Mesothelial cell of epicardium (in vitro differentiated cells): ENCODE measurements around the gene TMPRSS13. TPM values are rescaled to one million over a fixed set of nuclear protein-coding genes. Genes with fewer than 3 reads are reported as not detected.

Experiments used
- DNase-seq, 2 experiments: peaks; one replicate each; pipeline ENCODE4 v3.0.0; 2021; ENCODE audit warnings: low spot score in 2 of 2; ENCODE audit not compliant: unreplicated experiment in 2 of 2
- H3K27ac Mint-ChIP-seq: 2 replicates; pipeline ENCODE4 v1.8.0; 2021; ENCODE audit warnings: mixed read lengths
- H3K27me3 Mint-ChIP-seq: 2 replicates; pipeline ENCODE4 v1.8.0; 2021; ENCODE audit warnings: low read depth, mixed read lengths
- H3K36me3 Mint-ChIP-seq: 2 replicates; pipeline ENCODE4 v1.8.0; 2021; ENCODE audit warnings: mixed read lengths
- H3K4me1 Mint-ChIP-seq: 2 replicates; pipeline ENCODE4 v1.8.0; 2021; ENCODE audit warnings: mixed read lengths
- H3K4me3 Mint-ChIP-seq: 2 replicates; pipeline ENCODE4 v1.8.0; 2021; ENCODE audit warnings: mild to moderate bottlenecking, moderate library complexity, mixed read lengths
- H3K9me3 Mint-ChIP-seq: 2 replicates; pipeline ENCODE4 v1.8.0; 2021; ENCODE audit warnings: mixed read lengths
- CTCF ChIP-seq: fragments of 200-600 bp; sonication (generic); IDR thresholded peaks from one replicate; pipeline ENCODE4 v1.5.0; 2021; ENCODE audit warnings: antibody characterized with exemption; ENCODE audit not compliant: unreplicated experiment
- total RNA-seq: library from RNA; stranded (reverse); gene quantifications from 3 replicates; pipeline ENCODE4 v1.2.1, GENCODE V29; 2021

TMPRSS13 gene
- total RNA-seq, 1 donor from 2014 or later: 10.4 TPM

- Mint-ChIP-seq H3K36me3 (no peaks in the 10 kb centered on the region), H3K27me3 (peaks cover 49% of the 10 kb centered on the region), H3K4me3 (no peak overlapping the region), H3K27ac (no peak overlapping the region), H3K9me3 (no peaks in the 10 kb centered on the region), H3K4me1 (peaks cover 3% of the 10 kb centered on the region)
- TF ChIP-seq CTCF: no peak
- DNase-seq: no peak
Observed at GRCh38 chr11:117973503-117973860, 44.3 kb upstream of the TMPRSS13 start.

GRCh38 chr11:117972629-117973502 lies 43.7 kb upstream of the TMPRSS13 start:
- no peaks in the 10 kb centered on the region for H3K36me3 Mint-ChIP-seq
- TF ChIP-seq CTCF: no peak
- peaks cover 3% of the 10 kb centered on the region for H3K4me1 Mint-ChIP-seq
- H3K4me3 Mint-ChIP-seq: no peak overlapping the region
- H3K27me3 Mint-ChIP-seq: peaks cover 53% of the 10 kb centered on the region
- H3K9me3 Mint-ChIP-seq: no peaks in the 10 kb centered on the region
- no peak overlapping the region for H3K27ac Mint-ChIP-seq
- peak in 1 of 2 experiments; percentile 19 for DNase-seq

- H3K36me3 Mint-ChIP-seq: no peaks in the 10 kb centered on the region
- H3K27ac Mint-ChIP-seq: no peak overlapping the region
- no peak overlapping the region for H3K4me3 Mint-ChIP-seq
Observed at GRCh38 chr11:117972044-117972443, 42.8 kb upstream of the TMPRSS13 start.

GRCh38 chr11:117970400-117971024 lies 41.3 kb upstream of the TMPRSS13 start:
- Mint-ChIP-seq H3K4me1 (peaks cover 3% of the 10 kb centered on the region), H3K36me3 (no peaks in the 10 kb centered on the region), H3K4me3 (no peak overlapping the region), H3K9me3 (no peaks in the 10 kb centered on the region), H3K27me3 (peaks cover 55% of the 10 kb centered on the region), H3K27ac (no peak overlapping the region)
- DNase-seq: no peak
- no peak for TF ChIP-seq CTCF

More at GRCh38 chr11:117972044-117972443, 42.8 kb upstream of the TMPRSS13 start:
- H3K9me3 Mint-ChIP-seq: no peaks in the 10 kb centered on the region
- TF ChIP-seq CTCF: no peak
- H3K4me1 Mint-ChIP-seq: peaks cover 3% of the 10 kb centered on the region
- H3K27me3 Mint-ChIP-seq: peaks cover 50% of the 10 kb centered on the region
- DNase-seq: no peak

DNA sequence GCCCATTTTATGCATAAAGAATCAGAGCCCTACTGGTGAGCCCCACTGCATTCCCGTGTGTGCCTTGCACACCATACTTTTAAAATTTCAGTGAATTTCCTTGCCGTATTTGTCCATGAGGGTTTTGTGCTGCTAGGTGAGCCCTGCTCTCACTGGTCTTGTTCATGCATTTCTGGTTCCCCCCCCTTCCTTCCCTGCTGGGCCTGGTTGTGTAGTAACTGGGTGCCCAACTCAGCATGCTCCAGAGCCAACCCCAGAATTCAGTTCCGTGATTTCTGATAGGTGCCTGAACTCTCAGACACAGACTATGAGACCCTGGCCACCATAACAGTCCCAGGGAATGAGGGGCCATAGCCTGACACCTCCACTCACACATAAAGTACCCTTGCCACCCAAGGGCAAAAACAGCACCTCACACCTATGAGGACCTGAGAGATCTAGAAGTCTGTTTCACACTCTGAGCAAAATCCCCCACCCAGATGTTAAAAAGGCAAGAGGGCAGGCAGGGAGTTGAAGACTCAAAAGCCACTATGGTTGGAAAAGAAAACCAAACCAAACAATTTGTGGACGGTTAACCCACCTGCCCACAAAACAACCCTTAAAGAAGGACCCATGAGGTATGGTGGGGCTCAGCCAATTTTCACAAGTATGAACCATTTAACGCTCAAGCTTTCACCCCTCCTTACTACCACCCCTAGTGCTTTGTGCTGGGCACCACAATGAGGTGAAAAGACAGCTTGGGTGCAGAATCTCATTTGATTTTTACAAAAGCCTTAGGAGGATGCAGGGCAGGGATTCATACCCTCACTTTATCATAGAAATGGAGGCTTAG lies 40.2 kb upstream of the TMPRSS13 start:
- H3K27ac Mint-ChIP-seq: no peak overlapping the region
- peaks cover 55% of the 10 kb centered on the region for H3K27me3 Mint-ChIP-seq
- H3K9me3 Mint-ChIP-seq: no peaks in the 10 kb centered on the region
- DNase-seq: peak in 1 of 2 experiments; percentile 6
- no peak overlapping the region for H3K4me3 Mint-ChIP-seq
- TF ChIP-seq CTCF: no peak
- H3K4me1 Mint-ChIP-seq: peaks cover 3% of the 10 kb centered on the region
- H3K36me3 Mint-ChIP-seq: no peaks in the 10 kb centered on the region
